Globus pallidus (tissue), 1 donor: ENCODE data around the gene RNF212.

Experiments used
- DNase-seq: peaks from one replicate; pipeline ENCODE4 v3.0.0-alpha.2; 2015; ENCODE audit warnings: low spot score

Gene RNF212

DNA sequence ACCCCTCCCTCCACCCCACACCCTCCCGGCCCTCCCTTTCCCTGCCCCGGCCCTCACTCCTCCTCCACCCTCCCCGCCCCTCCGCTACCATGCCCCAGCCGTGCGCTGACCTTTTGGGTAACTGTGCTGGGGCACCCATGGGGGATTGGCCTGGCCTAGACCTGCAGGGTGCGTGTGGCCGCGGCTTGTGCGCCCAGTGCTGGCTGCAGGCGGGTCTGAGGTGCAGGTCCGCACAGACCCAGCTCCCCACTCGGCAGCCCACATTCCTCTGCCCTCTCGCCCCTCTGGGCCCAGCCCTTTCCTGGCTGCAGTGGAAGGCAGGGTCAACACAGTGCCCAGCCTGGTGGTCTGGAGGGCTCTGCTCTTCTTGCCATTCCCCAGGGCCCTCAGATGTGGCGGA, 77.3 kb downstream of the RNF212 start:
- DNase-seq, result no peak

DNA sequence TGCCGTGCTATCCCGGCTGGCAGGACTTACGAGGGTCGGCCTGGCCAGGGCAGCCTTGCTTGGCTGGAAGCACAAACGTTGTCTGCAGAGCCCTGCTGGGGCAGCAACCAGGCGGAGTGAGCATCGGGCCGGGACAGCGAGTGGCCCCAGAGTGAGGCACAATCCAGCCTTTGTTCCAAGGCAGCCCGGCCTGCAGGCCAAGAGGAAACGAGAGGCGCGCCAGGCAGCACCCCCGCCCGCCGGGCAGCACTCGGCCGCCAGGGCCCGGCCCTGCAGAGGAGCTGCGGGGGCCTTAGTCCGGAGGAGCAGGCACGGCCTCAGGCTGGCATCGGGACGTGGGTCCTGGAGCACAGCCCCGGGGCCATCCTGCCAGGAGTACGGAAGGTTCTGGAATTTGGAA, 77.9 kb downstream of the RNF212 start:
- DNase-seq, result peak; percentile 96

DNA sequence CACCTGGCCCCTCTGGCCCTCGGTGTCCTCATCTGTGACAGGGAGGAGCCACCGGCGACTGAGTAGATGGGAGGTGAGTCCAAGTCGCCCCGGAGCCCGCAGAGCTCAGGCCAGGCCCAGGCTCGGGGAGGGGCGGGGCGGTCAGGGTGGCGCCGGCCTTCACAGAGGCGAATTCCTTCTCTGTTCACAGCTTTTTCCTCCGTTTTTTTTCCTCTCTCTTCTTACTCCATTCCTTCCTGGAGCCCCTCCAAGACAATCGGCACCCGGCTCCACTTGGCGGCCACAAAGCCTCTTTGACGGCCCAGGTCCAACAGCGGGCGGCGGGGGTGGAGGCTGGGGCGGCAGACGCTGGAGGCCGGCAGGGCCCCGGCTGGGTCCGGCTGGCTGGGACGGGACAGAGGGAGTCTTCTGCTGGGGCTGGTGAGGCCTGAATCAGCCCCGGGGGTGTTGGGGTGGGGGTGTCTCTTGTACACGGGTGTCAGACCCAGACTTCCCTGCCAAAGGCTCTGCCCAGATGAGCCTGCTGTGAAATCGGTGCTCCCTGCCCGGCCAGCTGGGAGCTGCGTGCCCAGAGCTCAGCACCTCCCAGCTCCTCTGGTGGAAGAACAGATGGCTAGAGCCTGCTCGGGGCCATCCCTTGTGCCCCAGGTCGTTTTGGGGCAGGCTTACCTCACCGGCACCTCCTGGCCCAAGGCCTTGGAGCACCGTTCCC, 79.4 kb downstream of the RNF212 start:
- peak; percentile 72 for DNase-seq

DNA sequence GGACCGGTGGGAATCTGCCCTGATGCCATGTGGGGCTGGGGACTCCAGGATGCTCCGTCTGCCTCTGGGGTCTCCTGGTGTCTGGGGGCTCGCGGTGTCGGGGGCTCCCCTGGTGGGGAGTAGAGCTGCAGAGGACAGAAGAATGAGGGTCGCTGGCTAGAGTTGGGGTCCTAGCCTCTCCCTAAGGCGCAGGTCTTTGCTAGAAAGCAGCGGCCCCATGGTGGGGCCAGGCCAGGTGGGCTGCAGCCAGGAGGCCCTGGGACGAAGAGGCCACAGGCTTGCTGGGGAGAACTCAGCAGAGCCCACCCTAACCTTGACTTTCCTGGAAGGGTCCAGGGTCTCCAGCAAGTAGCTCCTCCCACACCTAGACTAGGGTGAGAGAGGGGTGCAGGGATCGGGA, 80.5 kb downstream of the RNF212 start:
- no peak for DNase-seq

DNA sequence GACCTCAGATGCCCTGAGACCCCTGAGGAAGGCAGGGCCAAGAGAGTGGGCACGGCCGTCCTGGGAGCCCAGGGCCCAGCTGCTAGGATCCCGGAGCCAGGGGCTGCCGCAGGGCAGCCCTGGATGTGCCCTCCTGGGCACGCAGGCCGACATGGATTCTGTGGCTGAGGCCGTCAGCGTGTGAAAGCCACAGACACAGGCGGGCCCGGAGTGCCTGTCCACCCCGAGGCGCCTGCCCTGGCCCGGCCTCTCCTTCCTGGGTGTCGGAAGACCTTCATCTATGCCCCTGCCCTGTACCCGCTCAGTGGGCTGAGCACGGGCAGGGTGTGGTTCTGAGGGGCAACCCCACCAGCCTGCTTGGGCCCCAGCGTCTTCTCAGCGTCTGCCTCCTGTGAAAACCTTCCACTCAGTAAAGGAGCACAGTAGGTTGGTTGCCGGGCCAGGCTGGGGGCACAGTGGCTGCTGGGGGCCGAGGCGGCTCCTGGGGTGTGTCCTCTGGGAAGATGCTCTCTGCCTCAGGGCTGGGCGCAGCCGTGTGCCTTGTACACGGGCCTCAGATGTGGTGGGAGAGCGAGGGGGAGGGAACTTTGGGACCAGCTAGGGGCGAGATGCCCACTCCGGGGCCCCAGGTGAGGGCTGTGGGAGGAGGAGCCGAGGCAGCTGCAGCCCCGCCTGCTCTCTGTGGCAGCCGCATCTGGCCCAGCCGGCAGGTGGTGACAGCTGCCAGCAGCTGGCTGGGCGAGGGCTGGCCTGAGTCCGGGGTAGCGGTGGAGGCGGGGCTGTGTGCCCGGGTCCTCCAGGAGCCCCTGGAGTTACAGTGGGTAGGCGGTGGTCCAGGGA, 81.2 kb downstream of the RNF212 start:
- no peak for DNase-seq

DNA sequence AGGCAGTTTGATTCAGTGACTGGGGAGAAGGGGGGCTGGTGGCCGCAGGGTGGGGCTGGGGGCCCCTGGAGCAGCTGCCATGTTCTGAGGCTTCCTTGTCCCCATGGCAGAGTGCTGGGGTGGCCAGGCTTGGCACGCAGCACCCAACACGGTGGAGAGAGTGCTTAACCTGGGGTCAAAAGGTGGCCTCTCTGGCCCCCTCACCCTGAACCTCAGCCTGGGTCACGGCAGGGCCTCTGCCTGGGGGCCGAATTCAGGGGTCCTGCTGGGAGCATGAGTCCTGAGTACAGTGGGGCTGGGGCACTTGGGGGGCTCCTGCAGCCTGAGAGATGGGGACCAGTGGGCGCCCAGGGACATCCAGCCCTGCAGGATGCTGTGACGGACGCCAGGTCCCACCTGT, 82.0 kb downstream of the RNF212 start:
- no peak for DNase-seq

DNA sequence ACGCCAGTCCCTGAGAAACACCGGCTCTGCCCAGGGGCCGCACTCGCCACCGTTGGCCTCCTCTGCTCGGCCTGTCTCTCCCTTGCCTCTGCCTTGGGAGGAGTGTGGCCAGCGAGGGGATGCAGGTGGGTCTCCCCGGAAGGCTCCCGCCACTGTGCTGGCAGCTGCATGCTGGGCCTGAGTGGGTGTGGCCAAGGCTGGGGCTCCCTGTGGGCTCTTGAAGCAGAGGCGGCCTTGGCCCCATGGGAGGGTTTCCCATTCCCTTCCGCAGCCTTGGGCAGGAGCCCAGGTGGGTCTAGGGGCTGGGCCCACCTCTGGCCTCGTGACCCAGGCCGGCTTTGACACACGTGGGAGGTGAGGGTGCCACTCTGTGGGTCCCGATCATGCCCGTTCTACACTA, 82.8 kb downstream of the RNF212 start:
- no peak for DNase-seq

DNA sequence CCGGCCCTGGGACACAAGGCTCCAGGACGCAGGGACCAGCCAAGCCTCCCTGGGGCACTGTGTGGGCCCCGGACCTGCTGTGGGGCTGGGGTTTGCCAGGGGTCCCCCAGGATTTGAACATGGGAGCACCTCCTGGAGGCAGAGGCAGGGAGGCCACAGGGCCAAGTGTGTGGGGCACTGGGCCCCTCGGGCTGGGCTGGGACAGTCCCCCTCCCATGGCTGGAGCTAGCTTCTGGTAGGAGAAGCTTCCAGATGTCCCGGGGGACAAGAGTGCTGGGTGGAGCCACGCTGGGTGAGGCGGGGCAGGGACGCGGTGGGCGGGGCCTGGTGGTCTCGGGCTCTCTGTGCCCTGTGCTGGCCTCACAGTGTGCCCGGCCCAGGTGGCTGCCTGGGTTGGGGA, 83.3 kb downstream of the RNF212 start:
- DNase-seq, result no peak

DNA sequence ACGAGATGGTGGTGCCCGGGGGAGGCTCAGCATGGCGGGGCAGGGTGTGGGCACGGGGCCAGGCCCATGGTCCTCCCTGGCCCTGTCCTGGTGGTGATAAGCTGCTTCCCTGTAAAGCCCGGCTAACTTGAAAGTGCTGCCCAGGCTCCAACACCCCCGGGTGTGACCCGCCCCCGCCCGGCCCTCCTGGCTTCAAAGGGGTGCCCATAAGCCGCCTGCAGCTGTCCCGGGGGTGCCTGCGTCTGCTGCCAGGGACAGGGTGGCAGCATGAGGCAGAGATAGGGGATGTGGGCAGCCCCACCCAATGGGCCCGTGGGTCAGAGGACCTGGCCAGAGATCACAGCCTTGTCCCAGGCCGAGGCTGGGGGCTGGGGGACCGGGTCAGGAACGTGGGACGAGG, 83.8 kb downstream of the RNF212 start:
- no peak for DNase-seq

DNA sequence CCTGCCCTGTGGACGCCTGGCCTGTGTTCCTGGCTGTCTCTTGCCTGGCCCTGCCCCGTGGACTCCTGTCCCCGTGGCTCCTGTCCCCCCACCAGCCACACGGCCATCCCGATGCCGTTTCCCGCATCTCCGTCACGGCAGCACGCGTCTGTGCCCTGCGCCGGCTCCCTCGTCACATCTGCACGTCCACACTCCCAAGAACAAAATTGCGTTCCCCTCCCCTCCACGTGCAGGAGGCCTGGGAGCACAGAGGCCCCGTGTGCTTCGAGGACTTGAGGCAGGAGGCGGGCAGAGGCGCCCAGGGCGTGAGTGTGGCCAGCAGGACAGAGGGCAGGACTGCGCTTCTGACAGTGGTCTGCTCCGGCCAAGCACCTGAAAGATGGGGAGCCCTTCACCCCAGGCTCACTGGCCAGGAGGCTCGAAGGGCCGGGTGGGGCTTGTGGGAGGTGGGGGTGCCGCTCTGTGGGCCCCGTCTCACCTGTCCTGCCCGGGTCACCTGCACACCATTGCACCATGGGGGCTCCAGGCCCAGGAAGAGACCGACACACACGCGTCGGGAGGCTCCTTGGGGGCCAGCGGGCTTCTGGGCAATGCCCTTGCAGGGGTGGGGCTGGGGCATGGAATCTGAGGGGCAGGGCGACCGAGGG, 84.7 kb downstream of the RNF212 start:
- no peak for DNase-seq

DNA sequence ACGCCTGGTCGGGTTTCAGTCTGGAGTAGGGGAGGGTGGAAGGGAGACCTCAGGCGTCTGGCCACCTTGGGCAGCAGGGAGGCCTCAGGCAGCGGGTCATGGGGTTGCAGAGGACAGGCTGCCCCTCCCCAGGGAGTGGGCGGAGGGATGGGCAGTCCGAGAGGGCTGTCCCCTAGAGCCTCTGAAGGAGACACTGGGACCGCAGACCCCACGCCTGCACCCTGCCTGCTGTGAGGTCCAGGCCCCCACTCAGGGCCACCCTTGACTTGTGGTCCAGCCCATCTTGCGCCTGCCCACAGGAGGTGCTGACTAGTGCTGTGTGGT, 85.5 kb downstream of the RNF212 start:
- no peak for DNase-seq

DNA sequence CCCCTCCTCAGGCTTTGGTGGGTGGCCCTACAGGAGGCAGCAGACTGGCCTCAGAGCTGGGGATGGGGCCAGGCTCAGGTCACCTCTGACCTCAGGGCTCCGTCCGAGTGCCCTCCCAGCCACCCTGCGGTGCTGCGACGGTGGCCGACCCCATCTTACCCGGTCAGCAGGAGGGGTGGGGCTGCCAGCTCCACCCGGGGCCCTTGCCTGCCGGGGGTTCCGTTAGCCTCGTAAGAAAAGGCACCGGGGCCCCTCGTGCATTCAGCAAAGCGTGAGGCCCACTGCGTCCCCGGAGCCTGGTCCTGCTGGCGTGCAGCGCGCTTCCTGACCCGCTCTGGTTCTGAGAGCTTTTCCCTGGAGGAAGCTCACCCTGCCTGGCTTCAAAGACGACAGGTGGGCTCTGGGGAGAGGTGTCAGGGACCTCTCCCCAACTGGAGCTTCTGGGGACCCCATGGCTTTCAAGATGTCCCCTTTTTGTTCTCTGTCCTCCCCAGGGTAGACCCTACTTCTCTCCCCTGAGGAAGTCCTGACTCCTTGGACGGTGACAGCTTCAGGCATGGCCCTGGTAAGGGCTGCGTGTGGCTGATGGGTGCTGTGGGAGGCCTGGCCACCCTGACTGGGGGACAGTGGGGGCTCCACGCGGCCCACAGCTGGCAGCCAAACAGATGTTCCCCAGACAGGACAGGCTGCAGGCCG, 86.0 kb downstream of the RNF212 start:
- DNase-seq, result no peak

DNA sequence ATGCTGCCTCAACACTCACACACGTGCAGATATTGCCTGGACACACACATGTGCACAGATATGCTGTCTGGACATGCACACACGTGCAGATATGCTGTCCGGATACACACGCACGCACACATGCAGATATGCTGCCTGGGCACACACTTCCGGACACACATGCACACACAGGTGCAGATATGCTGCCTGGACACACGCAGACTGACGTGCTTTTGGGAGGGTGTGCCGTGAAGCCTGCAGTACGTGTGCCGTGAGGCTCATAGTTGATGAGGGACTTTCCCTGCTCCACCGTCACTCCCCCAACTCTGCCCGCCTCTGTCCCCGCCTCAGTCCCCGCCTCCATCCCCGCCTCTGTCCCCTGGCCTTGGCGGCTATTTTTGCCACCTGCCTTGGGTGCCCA, 87.2 kb downstream of the RNF212 start:
- no peak for DNase-seq

DNA sequence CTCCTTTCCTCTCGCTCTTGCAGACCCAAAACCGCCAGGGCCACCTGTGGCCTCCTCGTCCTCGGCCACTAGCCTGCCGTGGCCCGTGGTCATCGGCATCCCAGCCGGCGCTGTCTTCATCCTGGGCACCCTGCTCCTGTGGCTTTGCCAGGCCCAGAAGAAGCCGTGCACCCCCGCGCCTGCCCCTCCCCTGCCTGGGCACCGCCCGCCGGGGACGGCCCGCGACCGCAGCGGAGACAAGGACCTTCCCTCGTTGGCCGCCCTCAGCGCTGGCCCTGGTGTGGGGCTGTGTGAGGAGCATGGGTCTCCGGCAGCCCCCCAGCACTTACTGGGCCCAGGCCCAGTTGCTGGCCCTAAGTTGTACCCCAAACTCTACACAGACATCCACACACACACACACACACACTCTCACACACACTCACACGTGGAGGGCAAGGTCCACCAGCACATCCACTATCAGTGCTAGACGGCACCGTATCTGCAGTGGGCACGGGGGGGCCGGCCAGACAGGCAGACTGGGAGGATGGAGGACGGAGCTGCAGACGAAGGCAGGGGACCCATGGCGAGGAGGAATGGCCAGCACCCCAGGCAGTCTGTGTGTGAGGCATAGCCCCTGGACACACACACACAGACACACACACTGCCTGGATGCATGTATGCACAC, 88.3 kb downstream of the RNF212 start:
- no peak for DNase-seq

DNA sequence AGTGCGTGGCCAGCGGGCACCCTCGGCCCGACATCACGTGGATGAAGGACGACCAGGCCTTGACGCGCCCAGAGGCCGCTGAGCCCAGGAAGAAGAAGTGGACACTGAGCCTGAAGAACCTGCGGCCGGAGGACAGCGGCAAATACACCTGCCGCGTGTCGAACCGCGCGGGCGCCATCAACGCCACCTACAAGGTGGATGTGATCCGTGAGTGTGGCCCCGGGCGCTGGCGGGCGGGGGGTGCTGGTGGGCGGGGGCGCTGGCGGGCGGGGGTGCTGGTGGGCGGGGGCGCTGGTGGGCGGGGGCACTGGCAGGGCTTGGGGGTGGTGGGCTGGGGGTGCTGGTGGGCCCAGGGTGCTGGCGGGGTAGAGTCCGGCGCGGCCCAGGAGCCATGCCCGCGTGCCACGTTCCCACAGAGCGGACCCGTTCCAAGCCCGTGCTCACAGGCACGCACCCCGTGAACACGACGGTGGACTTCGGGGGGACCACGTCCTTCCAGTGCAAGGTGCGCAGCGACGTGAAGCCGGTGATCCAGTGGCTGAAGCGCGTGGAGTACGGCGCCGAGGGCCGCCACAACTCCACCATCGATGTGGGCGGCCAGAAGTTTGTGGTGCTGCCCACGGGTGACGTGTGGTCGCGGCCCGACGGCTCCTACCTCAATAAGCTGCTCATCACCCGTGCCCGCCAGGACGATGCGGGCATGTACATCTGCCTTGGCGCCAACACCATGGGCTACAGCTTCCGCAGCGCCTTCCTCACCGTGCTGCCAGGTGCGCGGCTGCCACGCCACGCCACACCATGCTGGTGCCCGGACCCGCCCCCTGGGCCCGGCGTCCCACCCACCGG, 89.2 kb downstream of the RNF212 start:
- no peak for DNase-seq

DNA sequence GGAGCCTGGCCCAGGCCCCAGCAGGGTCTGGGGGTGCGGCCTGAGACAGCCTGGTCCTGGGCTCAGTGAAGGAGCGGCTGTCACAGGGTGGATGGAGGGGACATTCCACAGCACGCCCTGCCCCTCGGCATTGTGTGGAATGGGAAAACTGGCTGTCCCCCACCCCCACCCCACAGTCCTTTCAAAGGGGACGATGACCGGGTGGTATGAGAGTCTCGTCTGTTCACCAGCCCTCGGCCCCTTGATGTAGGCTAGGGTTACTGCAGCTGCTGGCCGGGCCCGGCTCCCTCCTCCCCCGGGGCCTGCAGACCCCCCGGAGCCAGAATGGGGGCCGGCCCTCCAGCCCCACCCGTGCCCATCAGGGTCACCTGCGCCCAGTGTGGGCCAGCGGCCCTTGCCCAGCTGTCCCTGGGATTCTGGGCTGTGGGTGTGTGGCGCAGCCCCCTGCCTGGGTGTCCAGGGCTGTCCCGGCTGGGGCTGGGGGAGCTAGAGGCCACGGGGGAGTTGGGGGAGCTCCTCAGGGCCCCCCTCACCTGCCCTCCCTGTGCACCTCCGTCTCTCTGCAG, 90.2 kb downstream of the RNF212 start:
- DNase-seq, result no peak

DNA sequence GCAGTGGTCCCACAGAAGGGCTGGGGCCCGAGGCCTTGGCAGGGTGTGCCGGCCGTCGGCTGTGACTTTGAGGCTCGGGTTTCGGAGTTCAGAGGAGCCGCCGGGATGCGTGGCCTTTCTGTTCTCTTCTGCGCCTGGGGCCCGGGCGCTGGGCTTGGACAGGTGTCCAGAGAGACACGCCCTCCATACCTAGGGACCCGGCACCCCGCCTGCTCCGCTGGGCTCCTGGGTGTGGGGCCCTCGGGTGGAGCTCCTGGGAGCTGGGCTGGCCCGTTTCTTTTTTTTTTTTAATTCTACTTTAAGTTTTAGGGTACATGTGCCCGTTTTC, 90.7 kb downstream of the RNF212 start:
- no peak for DNase-seq

DNA sequence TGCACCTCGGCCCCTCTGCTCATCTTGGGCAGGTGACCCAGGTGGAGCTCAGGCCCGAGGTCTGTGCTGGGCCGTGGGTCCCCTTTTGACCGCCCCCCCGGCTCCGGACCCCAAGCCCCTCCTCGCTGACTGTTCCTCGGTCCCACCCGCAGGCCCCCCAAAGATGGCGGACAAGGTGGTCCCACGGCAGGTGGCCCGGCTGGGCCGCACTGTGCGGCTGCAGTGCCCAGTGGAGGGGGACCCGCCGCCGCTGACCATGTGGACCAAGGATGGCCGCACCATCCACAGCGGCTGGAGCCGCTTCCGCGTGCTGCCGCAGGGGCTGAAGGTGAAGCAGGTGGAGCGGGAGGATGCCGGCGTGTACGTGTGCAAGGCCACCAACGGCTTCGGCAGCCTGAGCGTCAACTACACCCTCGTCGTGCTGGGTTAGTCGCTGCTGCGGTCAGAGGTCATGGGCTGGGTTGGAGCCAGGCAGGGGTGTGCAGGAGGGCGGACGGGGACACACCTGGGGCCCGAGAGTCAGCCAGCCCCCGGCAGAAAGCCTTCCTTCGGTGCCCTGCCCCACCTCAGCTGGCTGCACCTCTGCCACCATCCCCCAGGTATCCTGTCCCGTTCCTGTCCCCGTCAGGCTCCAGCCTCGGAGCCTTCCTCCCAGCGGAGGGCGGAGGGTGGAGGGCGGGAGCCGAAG, 91.2 kb downstream of the RNF212 start:
- DNase-seq, result no peak
